ENCODE measurements around the gene KCNK2.

Gene KCNK2

DNA sequence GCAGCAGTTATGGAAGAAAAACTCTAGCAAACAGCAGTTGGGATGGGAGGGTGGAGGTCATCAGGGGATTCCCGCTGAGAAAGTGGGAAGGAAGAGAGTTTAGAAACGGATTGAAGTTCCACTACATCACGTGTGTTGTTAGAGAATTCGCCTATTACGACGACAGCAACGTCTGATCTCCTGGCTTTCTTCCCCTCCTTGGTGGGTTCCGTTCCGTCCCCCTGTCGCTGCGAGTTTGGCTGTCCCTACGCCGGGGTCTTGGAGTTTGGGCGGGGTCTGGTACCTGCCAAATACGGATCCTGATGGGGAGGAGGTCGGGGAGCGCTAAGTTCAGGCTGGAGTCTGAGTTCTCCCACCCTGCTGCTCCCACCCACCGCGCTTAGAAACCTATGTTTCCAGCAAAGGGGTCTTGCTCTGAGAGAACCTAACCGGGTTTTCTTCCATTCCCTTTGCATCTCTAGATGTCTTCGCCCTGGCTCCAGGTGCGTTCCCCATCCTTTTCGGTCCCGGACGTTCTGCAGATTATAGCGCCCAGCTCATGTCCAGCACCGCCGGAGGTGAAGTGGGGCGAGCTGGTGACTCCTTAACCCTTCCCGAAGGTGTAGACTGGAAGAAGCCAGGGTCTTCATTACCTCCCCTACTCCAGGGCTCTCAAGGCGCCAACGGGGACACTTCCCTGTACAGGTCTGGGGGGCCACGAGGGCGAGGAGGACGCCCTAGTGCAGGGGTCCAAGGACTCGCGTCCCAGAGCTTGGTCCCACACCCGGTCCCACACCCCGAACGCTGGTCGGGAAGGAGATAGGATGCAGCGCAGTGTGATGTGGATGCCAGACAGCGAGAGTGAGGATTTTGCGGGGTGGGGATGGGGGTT is 641 bp upstream of the KCNK2 start:
- intact Hi-C loops (cut with DNase I; ENCODE audit: low total_unique reads) = loop anchor here (10.0 kb wide), 1 partner anchor 1437 kb away; no protein-coding TSS in a partner anchor
- TF ChIP-seq, protein P1, sequence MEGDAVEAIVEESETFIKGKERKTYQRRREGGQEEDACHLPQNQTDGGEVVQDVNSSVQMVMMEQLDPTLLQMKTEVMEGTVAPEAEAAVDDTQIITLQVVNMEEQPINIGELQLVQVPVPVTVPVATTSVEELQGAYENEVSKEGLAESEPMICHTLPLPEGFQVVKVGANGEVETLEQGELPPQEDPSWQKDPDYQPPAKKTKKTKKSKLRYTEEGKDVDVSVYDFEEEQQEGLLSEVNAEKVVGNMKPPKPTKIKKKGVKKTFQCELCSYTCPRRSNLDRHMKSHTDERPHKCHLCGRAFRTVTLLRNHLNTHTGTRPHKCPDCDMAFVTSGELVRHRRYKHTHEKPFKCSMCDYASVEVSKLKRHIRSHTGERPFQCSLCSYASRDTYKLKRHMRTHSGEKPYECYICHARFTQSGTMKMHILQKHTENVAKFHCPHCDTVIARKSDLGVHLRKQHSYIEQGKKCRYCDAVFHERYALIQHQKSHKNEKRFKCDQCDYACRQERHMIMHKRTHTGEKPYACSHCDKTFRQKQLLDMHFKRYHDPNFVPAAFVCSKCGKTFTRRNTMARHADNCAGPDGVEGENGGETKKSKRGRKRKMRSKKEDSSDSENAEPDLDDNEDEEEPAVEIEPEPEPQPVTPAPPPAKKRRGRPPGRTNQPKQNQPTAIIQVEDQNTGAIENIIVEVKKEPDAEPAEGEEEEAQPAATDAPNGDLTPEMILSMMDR (IDR thresholded peaks at IDR 0.05) = no peak
- peak overlapping the region; percentile 27 to 33 for H3K4me3 ChIP-seq
- no peaks in the 10 kb centered on the region for H3K36me3 ChIP-seq
- no peak for DNase-seq
- peaks cover 0 to 33% of the 10 kb centered on the region in 2 donors for H3K27me3 ChIP-seq
- H3K4me1 ChIP-seq = peaks cover 0 to 17% (median 4%) of the 10 kb centered on the region in 4 donors
- H3K9me3 ChIP-seq = no peaks in the 10 kb centered on the region
- H3K27ac ChIP-seq = no peak overlapping the region

DNA sequence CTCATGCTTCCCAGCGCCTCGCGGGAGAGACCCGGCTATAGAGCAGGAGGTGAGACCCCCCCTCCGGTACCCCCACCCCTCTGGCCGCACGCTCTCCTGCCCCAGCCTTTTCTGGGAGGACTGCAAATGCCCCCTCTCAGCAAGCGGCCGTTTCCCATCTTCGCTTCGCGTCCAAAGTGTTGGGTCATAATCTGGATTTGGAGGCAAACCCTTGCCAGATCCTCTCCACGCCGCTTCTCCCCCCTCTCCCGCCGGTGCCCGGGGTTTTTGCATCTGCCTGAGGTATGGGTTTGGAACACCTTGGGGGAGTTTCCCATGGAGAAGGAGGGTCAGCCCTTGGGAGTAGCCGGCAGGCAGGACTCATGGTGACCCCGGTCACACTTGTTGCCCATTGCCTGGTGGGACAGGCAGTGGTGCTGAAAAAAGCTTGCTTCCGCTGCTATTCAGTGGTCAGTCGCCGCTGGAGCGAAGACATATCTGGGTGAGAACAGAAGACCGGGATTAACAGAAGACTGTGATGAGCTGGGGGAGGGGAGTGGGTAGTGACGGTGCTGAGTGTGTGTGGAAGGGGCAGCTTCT is 935 bp downstream of the KCNK2 start:
- H3K27me3 ChIP-seq = peaks cover 0 to 33% of the 10 kb centered on the region in 2 donors
- H3K9me3 ChIP-seq = no peaks in the 10 kb centered on the region
- peaks cover 0 to 17% (median 4%) of the 10 kb centered on the region in 4 donors for H3K4me1 ChIP-seq
- H3K36me3 ChIP-seq = no peaks in the 10 kb centered on the region
- peak overlapping the region; percentile 31 to 33 for H3K4me3 ChIP-seq
- TF ChIP-seq, protein P1 (IDR thresholded peaks at IDR 0.05) = no peak
- peak in 1 of 2 donors; percentile 64 for DNase-seq
- intact Hi-C loops (cut with DNase I; ENCODE audit: low total_unique reads) = loop anchor here (10.0 kb wide), 1 partner anchor 1439 kb away; no protein-coding TSS in a partner anchor
- H3K27ac ChIP-seq = no peak overlapping the region

DNA sequence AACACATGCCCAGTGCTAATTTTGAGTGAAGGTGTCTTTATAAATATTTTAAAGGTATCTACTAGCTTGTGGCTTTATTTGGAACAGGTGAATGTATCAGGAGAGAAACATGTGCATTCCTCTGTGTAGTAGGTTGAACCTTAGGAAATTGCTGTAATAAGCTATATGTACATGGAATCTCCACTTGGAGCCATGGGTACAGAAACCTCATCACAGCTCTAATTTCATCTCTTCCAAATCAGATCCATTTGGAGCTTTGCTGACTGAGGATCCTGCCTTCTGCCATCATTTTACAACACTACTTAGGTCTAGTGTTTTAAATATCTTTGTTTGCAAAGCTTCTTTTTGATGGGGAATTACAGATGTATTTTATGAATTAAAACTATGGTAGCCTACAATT is 2.1 kb downstream of the KCNK2 start:
- Histone ChIP-seq H3K4me3 (no peak overlapping the region), H3K9me3 (no peaks in the 10 kb centered on the region), H3K27ac (no peak overlapping the region), H3K4me1 (peaks cover 0 to 17% (median 4%) of the 10 kb centered on the region in 4 donors), H3K27me3 (peaks cover 0 to 33% of the 10 kb centered on the region in 2 donors), H3K36me3 (no peaks in the 10 kb centered on the region)
- intact Hi-C loops (cut with DNase I; ENCODE audit: low total_unique reads) = loop anchor here (10.0 kb wide), 1 partner anchor 1440 kb away; no protein-coding TSS in a partner anchor
- TF ChIP-seq, protein P1 (IDR thresholded peaks at IDR 0.05) = no peak
- DNase-seq = no peak

DNA sequence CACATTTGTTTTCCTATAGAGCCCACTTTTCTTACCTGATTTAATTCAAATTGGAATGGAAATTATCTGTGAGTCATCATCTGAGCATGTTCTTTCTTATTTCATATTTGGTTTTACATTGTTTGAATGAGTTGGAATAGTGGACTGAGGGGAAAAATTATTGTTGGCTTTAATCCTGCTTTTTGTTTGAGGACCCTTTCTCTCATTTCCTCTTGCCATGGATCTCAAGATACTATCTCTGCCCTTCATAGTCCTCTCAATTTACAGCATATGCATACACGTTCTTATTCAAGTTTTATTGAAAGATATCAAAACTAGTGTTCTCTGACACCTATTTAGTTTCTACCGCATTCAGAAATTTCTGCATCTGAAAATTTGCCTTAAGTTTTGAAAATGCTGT is 5.1 kb downstream of the KCNK2 start:
- H3K27ac ChIP-seq = no peak overlapping the region
- H3K9me3 ChIP-seq = no peaks in the 10 kb centered on the region
- TF ChIP-seq, protein P1 (IDR thresholded peaks at IDR 0.05) = no peak
- no peaks in the 10 kb centered on the region for H3K36me3 ChIP-seq
- H3K4me1 ChIP-seq = peaks cover 0 to 8% (median 4%) of the 10 kb centered on the region in 4 donors
- intact Hi-C loops (cut with DNase I; ENCODE audit: low total_unique reads) = loop anchor here (10.0 kb wide), 1 partner anchor 1443 kb away; no protein-coding TSS in a partner anchor
- DNase-seq = no peak
- H3K4me3 ChIP-seq = no peak overlapping the region
- H3K27me3 ChIP-seq = peaks cover 0 to 21% of the 10 kb centered on the region in 2 donors

DNA sequence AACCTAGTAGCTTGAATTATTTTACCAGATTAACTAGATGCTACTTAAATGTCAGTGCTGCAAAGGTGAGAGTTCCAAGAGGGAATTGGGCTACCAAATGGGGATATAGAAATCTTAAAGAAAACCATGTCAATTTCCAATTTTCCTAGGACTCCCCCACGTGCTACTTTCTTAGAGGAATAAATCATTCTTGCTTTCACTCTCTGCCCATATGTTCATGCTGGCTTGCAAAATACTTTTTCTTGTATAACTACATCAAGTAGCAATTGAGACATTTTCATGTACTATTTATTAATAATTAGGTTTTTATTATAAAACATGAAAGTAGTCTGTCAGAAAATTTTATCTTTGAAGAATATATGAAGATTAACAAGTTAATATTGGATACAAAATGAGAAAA is 11.8 kb downstream of the KCNK2 start:
- Histone ChIP-seq H3K27me3 (no peaks in the 10 kb centered on the region), H3K27ac (no peak overlapping the region), H3K36me3 (no peaks in the 10 kb centered on the region), H3K4me3 (no peak overlapping the region), H3K9me3 (no peaks in the 10 kb centered on the region), H3K4me1 (no peaks in the 10 kb centered on the region)
- intact Hi-C loops (cut with DNase I; ENCODE audit: low total_unique reads) = no loop called here
- DNase-seq = no peak
- TF ChIP-seq, protein P1 (IDR thresholded peaks at IDR 0.05) = no peak

Measured in tibial artery (tissue), 4 donors.